Activated CD4-positive, CD25-positive, alpha-beta regulatory T cell (primary cell): ENCODE results near the gene LAMB1.

Source experiments
- DNase-seq, 4 experiments: peaks; one replicate each; lab custom pipeline; 2025; lab: John Stamatoyannopoulos, UW

The LAMB1 gene

DNA sequence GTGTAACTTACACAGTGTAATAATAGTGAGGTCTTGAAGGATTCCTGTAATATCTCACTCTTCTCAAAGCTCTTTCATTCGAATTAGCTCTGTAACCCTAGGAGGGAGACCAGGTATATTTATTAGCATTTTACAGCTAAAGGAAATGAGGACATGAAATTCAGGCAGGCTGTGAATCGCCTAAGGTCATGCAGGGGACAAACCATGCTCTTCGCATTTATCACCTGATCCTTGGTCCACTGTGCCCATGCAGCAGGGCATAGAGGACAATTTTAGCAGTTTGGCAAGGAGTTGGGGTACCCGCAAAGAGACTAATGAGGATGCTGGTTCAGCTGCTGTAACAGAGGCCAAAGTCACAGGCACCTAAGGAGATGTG, 14.8 kb upstream of the LAMB1 start:
- DNase-seq: no peak

DNA sequence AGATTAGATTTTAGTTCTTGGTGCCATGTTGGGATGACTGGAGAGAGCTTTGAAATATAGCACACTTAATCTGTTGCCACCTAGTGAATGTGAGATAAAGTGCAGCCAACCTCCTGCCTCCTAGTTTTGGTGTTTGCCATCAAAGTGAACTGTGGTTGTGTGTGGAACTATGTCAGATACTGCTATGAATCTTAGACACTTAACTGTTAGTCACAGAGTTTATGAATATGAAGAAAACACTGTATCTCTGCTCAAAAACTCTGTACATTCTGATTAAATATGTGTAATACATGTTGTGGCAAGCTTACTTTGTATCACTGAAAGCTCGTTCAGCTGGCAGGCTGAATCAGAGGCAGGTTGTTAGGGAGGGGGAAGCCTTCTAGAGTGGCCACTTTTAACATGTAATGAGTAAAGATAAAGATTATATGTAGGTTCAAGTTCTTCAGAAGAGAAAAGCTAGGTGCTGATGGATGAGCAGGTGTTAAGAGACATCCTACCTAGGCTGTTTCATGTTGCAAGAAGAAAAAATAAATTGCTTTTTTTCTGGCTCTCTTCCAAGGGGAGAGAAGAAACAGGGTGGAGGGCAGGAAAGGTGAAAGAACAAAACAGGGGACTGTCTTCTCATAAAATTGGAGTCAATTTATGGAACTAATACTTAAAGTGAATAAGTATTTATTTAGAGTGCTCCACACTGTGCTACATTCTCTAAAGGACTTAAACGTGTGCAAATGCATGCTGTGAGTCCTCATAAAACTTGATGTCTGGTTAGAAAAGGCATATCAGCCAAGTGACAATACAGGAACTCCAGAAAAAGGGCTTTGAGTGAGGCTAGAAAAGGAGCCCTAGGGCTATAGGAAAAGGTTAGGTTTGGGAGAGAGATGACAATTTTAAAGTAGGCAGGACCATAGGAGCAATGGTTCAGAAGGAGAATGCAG, 14.1 kb upstream of the LAMB1 start:
- no peak for DNase-seq

DNA sequence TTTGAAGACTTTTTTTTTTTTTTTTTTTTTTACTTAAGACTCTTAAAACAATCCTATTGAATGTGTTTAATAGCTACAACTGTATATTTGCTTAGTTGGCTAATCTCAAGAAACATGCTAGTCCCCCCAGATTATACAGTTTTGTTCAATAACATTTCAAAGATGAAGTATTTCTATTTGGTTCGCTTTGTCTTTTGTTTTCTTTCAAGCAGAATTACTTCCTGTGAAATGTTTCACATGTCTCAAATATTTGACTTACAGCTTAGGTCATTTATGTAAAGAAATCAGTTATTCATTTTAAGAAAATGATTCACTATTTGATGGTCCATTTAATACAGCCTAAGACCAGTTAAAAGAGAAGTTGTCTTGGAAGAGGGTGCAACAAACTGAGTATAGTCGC, 12.8 kb upstream of the LAMB1 start:
- no peak for DNase-seq

DNA sequence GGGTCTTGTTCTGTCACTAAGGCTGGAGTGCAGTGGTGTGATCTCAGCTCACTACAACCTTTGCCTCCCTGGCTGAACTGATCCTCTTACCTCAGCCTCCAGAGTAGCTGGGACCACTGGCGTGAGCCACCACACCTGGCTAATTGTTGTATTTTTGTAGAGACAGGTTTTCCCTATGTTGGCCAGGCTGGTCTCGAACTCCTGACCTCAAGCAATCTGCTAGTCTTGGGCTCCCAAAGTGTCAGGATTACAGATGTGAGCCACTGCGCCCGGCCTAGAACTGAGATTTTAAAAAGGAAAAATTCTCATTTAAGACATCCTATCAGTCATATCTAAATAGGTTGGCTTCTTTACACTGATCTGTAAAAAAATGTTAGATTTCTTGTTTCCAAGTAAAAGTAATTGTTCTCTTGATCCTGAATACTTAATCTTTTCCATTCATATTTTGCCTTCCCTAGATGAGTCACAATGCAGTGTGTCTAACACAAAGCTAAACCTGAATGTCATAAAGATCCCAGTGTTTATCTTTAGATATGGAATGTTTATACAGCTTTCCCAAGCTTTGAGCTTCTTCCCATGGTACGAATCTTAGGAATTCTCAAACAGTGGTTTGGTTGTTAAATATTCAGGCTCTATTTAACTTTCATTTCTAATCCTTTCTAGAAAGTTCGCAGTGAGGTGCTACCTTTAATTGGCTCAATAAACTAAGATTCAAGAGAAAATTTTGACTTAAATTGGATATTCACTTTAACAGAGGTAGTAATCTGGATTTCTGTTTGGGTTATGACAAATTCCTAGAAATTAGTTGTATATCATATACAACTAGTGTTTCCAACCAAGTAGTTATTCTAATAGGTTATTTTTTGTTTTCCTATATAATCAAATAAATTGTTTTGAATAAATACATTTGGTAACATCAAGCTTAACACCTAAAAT, 12.1 kb upstream of the LAMB1 start:
- no peak for DNase-seq

DNA sequence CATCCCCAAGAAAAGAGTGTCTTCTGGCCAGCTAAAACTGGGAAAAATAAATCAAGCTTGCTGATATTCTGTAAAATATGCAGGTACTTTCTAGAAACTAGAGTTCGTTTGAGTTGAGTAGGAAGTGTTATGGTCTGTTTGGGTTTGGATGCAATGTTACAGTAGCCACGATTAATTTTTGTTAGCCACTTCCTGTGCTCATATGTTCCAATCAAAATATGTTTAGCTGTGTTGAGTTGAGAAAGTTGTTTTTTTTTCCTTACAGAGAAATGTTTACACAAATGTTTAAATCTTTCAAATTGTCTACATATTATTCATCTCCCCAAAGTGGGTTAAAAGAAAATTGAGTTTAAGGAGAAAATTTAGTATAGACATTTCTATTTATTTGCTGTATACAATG, 11.3 kb upstream of the LAMB1 start:
- DNase-seq: no peak

DNA sequence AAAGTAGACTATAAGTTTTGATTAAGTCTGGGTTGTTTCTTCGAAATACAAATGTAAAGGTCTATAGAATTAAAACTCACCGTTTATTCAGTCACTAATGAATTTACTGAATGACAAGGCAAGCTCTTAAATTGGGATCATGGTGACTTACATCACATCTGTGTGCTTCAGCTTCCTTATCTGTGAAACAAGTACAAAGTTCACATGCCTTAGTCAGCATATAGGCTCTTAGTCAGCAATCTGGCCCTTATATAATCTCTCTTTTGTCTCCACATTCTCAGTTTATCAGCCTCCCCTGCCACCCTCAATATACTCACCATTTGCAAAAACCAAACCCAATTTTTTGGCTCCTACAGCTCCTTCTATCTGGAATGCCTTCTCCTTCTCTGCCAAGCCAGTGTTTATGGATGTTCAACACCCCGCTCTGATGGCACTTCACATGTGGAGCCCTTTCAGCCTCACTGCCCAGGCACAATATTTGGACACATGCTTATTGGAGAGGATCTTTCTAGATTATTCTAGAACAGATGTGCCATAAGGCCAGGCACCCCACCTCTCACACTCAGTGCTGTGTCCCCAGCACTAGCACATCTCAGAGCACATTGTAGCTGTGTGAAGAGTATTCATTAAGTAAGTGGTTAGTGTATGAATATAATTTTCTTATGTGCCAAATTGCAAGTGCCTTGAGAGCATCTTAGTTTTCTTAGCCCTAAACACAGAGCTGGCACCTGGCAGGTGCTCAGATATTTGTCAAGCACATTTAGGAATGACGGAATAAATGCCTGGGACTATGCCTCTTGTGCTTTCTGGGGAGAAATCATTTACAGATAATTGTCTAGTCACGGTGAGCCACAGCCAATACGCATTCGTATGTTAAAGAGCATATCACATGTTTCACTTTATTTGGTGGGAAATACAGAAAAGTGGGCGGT, 9.8 kb upstream of the LAMB1 start:
- DNase-seq: no peak

DNA sequence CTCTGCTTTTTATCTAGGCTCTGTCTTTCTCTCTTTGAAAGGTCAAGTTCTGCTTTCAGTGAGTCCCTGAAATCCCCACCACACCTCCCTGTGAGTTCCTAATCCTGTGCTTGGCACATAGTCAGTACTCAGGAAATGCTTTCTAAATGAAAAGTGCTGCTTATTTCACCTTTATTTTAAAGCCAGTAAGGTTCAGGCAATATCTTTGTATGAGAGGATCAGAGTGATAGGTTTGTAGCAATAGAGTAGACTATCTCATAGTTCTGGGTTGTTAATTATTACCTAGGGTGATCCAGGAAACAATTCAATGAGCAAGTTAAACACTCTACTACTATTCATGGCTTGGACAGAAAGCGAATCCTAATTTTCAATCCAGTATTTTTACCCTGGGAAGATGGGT, 7.4 kb upstream of the LAMB1 start:
- no peak for DNase-seq

DNA sequence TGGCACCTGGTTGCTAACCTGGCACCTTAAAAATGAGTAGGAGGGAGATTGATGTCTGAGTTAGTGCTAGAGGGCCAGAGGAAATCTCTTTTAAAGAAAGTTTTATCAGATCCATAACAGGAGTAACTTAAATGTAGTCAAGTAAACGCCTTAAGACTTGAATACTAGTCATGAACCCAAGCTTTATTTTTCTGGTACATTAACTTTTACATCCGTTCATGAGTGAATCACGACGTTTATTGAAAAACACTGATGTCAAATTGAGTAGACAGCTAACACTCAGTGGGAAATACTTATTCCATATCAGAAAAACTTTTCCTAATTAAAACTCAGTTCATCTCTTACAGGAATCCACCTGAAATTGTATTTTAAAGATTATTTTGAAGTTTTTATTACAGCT, 6.9 kb upstream of the LAMB1 start:
- DNase-seq: no peak

DNA sequence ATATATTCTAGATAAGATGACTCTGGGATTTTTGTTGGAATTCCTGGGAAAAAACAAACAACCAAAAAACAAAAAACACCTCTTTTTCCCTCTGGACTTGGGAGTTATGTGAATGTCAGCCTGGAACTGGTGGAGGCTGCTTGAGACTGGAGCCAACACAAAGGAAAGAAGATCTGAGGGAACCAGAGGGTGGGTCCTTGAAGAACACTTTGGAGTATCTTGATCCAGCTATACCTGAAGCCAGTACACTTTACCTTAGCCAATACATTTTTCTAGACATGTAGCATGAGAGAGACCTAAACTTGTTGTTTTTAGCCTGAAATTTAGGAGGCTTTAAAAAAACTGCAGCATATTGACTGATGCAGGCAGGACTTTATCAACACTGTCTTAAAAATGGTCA, 5.9 kb upstream of the LAMB1 start:
- DNase-seq: no peak

DNA sequence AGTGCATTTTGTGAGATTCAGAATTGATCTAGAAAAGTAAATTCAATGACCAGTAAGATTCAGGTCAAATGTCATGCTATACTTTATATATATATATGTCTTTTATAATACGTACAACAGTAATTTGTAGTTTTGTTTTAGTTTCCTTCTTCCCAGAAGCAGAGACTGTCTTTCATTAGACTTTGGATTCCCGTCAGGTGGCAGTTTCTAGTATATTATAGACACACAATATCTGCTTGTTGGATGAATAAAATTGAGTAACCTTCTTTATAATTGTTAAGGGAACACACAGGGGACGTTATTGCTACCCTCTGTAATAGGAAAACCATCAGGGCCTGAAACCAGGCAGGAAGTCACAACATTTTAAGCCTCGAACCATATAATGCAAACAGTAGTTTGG, 5.3 kb upstream of the LAMB1 start:
- DNase-seq: no peak

DNA sequence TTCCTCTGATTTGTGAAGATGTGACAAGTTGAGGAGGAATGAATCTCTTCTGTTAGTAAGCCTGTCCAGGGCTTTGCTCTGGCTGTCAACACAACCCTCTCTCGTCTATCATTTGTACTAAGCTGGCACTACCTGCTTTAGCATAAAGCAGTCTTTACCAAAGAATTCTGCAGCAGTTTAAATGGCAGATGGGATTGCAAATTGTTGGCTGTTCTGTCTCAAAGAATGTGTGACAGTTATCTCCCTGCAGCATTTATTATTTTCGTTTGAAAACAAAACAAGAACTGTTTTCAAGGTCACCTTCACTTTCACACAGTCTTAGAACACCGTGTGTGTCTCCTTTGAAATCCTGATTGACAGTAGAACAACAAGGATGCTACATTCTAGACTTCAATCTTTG, 4.8 kb upstream of the LAMB1 start:
- no peak for DNase-seq

DNA sequence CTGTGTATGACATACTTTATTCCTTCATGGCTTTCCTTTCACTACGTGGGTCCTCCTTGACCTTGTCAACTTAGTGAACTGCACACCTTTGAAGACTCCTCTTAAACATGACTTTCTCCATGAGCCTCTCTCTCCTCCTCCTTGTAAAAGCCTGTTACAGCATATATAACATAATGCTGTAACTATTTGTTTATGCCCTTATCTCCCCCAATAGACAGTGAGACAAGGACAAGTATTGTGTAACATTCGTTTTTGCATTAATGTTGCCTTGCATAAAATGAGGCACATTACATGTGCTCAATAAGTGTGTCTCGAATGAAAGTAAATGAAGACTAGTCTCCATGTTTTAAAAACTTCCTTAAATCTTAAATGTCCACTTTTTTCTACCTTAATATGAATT, 4.3 kb upstream of the LAMB1 start:
- DNase-seq: no peak

DNA sequence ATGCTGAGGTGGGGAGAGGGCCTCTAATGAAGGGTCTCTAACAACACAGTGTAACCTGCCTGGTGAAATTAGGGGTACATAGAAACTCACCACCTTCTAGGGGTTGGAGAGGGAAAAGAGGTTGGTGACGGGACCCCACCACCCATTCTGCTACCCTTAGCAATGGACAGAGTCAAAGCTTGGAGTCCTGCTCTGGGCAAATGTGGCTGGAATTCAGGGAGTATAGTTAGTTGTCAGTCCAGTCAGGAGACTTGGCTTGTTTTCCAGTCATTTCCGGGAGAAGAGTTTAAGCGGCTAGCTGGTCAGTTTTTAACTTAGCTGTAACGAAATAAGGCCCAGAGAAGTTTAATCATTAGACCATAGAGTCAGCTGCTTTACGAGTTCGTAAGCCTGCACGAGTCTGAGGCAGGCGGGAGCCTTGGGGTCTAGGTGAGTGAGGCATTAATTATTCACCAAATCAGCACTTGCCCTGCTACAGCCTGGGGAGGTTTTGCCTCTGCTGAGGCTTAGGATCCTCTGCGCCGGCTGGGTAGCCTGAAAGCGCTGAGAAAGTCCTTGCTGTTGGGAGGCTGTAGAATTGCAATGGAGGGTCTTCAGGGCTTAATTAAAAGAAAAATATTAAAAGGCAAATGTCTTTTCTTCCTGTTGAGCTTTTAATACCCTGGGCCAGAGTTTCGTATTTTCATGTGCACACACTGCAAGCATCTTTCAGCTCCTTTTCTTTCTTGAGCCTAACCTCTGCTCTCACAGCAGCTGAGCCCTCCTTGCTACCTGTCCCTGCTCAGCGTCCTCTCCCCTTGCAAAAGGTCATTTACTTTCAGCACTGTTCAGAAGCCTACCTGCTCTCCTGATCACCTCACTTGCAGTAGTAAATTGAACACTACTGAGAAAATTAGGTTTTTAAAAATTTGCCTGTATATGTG, 1.5 kb upstream of the LAMB1 start:
- no peak for DNase-seq

DNA sequence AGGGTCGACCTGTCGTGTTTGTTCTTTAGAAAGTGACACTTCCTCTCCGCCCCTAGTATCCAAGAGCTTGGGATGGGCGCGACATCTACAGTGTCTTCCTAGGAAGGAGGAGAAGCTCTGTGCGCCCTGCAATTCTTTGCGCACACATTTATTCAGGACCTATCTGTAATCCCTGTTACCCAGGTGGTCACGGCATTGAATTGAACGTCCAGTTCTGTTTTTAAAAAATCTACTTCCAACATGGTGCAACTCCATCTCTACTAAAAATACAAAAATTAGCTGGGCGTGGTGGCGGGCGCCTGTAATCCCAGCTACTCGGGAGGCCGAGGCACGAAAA, 606 bp upstream of the LAMB1 start:
- DNase-seq: no peak

DNA sequence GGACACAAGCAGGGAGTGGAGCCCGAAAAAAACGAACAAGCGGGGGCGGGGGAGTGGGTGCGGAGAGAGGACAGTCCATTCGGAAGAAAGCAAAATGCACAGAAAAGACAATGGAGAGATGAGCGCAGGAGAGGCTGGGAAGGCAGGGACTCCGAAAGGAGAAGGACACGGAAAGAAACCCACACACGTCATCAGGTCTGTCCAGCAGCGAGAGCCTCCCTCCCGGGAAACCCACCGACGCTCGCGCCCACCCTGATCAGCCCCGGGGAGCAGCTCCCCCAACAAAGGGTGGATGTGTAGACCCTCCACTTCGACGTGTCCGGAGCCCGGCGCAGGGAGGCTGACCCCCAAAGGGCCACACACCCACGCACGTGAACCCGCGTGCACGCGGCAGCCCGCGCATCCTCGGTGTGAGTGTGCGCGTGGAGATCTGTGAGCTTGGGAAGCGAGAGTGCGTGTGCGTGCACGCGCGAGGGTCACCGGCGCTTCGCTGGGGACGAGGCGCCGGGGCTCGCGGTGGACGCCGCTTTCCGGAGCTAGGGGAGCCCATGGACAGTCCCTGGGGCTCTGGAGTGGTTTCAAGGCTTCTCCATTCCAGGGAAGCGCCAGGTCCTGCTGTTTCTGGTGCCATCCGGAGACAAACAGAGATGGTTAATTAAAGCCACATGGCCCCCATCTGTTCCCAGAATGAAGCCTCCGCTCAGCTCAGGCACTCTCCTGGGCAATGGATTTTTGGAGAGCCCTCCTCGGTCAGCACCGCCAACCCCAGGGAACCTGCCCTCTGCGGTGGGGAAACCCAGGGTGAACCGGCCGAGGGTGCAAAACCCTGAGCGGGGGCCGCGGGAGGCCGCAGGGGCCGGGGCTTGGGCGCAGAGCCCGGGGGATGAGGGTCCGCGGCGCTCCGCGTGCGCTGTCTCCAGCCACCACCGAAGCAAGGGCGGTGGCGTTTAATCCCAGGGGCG, 916 bp downstream of the LAMB1 start:
- DNase-seq: no peak

DNA sequence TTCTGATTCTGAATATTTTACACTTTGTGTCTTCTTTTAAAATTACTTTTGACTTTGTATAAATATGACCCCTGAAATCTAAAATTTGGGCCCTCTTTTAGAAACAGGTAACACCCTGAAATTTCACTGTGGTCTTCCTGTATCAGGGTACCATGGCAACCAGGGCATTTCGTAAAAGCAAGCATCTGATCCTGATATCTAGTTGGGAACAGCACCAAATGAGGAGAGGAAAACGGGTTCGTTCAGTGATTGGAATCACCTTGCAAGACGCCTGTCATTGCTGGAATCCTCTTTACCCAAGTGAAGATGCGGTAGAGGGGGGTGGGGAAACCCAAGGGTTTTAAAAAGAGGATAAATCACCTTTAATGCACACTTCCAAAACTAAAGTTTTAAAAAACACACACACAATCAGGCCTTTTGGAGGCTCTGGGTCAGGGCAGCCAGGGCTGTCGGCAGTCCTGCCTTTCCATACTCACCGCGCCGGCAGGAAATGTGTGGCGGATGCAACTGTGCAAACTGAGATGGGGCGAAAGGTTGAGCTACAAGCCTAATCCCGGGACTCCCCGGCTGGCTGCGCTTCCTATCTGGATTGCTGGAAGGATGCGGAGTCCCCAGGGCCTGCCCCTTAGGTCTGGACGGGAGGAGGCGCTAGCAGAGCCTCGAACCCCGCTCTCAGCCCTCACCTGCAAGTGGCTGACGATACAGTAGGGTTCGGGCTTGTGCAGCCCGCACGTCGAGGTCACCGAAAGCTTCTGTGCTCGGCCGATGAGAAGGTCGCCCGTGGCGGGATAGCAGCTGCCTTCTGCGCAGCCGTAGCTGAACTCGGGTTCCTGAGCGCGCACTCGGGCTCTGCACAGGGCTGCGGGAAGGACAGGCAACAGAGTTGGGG, 1.8 kb downstream of the LAMB1 start:
- no peak for DNase-seq

DNA sequence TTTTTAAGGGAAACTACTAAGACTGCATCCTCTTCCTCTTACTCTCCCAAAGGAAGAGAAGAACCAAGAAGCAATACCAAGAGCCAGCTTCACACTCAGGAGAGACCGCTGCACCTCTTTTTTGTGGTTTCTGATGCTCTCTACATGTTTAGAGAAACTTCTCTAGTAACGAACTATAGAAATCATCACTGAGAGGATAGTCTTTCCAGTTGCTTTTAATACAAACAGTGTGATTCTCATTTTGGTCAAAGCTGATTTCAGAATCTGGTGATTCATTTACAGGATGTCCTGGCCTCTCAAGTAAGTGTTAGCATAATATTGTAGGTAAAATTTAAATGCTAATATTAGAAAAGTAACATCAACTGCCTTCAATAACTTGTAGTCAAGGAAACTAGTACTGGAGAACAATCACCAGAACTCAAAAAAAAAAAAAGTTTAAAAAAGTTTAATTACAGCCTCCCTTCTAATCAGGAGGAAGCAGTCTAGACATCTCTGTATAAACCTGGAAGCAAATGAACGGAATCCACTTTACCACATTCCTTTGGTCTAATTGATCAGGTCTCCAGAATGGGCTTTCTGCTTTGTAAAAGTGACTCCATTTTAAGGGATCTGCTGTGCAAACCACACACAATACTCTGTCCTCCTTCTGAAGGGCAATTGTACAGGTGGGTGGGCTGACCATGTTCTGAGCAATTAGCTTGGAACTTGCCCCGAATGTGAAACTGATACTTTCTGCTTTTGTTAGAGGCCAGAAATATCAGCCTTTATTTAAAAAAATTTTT, 3.0 kb downstream of the LAMB1 start:
- no peak for DNase-seq
